Activated naive CD4-positive, alpha-beta T cell treated with anti-CD3 and anti-CD28 coated beads for 36 hours (primary cell): ENCODE results near the gene WNT11. TPM values are rescaled to one million over a fixed set of nuclear protein-coding genes. Genes with fewer than 3 reads are reported as not detected.

Experiments used
- CTCF ChIA-PET: fragments of 350-600 bp; sonication (Branson Sonifier 250); formaldehyde crosslinking; loops from one replicate; lab custom pipeline; 2021; ENCODE audit warnings: antibody characterized with exemption; lab: Charles Lee
- DNase-seq: peaks from one replicate; pipeline ENCODE4 v3.0.0-alpha.2; 2020
- H3K27ac Mint-ChIP-seq: one replicate; pipeline ENCODE4 v1.8.0; 2021; ENCODE audit warnings: mild to moderate bottlenecking, mixed read lengths
- H3K27me3 Mint-ChIP-seq: one replicate; pipeline ENCODE4 v1.8.0; 2021; ENCODE audit warnings: low read depth, mixed read lengths
- H3K36me3 Mint-ChIP-seq: one replicate; pipeline ENCODE4 v1.8.0; 2021; ENCODE audit warnings: low read depth, mixed read lengths
- H3K4me1 Mint-ChIP-seq: one replicate; pipeline ENCODE4 v1.8.0; 2021; ENCODE audit warnings: low read depth, mixed read lengths
- H3K4me3 Mint-ChIP-seq: one replicate; pipeline ENCODE4 v1.8.0; 2021; ENCODE audit warnings: mild to moderate bottlenecking, moderate library complexity, mixed read lengths
- H3K9me3 Mint-ChIP-seq: one replicate; pipeline ENCODE4 v1.8.0; 2021; ENCODE audit warnings: mixed read lengths
- intact Hi-C: fragments of 100-400 bp; cut with micrococcal nuclease; formaldehyde crosslinking; loops from one replicate; pipeline ENCODE4 v1.15.1; 2023
- total RNA-seq, 2 experiments: library from RNA; stranded (reverse); gene quantifications; one replicate each; pipeline ENCODE4 v1.2.3, GENCODE V29; 2021

The WNT11 gene
- total RNA-seq, 2 experiments from 2014 or later: not detected

DNA sequence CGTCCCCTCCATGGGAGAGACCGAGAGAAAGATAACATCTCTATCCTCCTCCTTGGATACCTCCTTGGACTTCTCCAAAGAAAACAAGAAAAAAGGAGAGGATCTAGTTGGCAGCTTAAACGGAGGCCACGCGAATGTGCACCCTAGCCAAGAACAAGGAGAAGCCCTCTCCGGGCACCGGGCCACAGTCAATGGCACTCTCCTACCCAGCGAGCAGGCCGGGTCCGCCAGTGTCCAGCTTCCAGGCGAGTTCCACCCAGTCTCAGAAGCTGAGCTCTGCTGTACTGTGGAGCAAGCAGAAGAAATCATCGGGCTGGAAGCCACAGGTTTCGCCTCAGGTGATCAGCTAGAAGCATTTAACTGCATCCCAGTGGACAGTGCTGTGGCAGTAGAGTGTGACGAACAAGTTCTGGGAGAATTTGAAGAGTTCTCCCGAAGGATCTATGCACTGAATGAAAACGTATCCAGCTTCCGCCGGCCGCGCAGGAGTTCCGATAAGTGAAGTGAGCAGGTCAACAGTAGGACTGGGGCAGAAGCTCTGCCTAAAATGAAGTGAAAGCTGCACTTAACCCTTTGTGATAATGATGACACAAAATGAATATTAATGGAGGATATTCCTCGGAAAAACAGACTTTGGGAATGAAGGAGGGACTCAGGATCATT is 65.3 kb downstream of the WNT11 start:
- Mint-ChIP-seq H3K27me3 (no peaks in the 10 kb centered on the region), H3K9me3 (no peaks in the 10 kb centered on the region), H3K36me3 (peaks cover 6% of the 10 kb centered on the region), H3K4me1 (no peaks in the 10 kb centered on the region), H3K27ac (no peak overlapping the region), H3K4me3 (no peak overlapping the region)
- no peak for DNase-seq
- CTCF ChIA-PET: interaction anchor here (0.6 to 2.9 kb wide), 2 partner anchors 11 to 969 kb away, joined by 3 to 10 read pairs; no protein-coding TSS in a partner anchor
- intact Hi-C loops: no loop called here

DNA sequence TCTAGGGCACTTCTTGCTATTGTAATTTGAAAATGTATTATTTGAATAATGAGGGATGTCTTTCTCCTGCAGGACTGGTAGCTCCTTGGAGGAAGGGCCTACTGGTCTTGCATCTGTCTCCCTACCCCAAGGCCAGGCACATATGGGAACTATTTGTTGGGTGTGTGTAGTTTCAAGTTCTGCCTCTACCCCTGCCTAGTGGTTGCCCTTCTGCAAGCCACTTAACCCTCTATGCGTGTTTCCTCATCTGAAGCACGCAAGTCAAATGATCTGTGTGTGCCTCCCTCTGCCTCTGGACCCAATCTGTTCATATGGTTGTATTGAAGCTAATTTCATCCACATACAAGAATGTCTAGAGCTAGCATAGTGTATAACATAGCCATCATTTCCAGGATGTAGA is 67.0 kb downstream of the WNT11 start:
- Mint-ChIP-seq H3K9me3 (no peaks in the 10 kb centered on the region), H3K4me3 (no peak overlapping the region), H3K27ac (no peak overlapping the region)

More for the DNA sequence above, 67.0 kb downstream of the WNT11 start:
- peaks cover 14% of the 10 kb centered on the region for H3K36me3 Mint-ChIP-seq
- no peaks in the 10 kb centered on the region for H3K27me3 Mint-ChIP-seq
- CTCF ChIA-PET: no interaction called here
- no peak for DNase-seq
- intact Hi-C loops: no loop called here
- no peaks in the 10 kb centered on the region for H3K4me1 Mint-ChIP-seq

Other genes starting within 250 kb of the WNT11 start
- gene THAP12, start 174.6 kb upstream of the WNT11 start, total RNA-seq: 10 to 100 TPM; 39.4 to 40.6 TPM
- 1 to 10 TPM; 1.7 to 2.1 TPM for gene GVQW3, start 174.8 kb upstream of the WNT11 start, total RNA-seq
- gene EMSY, start 238.5 kb upstream of the WNT11 start, total RNA-seq: 10 to 100 TPM; 23.2 to 26.7 TPM